Measurements from ENCODE around the gene VSTM4.

Gene VSTM4

DNA sequence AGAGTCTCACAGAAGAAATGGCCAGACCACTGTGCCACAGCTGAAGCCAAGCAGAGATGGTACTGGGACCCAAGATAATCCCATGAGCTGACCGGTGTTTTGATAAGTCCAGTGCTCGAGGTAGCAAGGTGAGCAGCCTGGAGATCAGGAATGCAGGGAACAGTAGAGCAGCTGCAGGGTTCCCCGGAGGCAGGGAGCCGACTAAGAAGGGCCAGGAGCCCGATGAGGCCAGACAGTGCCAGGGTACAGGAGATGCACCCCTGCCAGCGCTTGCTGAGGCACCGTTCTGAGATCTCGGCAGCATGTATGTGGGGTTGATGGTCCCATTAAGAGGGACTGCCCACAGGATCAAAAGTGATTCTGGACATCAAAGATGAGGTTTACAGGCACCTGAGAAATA, 47.1 kb downstream of the VSTM4 start:
- DNase-seq = no peak

DNA sequence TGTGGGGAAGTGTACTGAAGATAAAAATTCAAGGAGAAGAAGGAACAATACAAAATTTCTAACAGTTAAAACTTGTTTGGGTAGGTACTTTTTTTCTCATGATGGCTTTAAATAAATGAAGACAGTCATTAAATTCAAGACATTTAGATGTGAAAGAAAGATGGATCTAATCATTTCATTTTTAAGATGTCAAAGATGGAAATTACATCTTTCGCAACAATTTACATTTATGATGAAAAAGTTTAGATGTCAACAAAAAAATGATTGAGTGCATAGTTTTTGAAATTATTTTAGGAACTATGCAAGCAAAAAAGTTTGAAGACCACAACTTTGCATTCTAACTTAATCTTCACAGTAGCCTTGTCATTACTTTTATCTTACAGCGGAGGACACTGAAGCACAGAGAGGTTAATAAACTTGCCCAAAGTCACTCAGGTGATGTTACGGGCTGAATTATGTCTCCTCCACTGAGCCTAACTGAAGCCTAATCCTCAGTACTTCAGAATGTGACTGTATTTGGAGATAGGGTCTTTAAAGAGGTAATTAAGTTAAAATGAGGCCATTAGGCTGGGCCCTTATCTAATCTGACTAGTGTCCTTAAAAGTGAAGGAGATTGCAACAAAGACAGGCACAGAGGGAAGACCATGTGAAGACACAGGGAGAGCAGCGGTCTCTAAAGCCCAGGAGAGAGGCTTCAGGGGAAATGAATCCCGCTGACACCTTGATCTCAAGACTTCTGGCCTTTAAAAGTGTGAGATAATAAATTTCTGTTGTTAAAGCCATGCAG, 48.2 kb downstream of the VSTM4 start:
- no peak for DNase-seq

DNA sequence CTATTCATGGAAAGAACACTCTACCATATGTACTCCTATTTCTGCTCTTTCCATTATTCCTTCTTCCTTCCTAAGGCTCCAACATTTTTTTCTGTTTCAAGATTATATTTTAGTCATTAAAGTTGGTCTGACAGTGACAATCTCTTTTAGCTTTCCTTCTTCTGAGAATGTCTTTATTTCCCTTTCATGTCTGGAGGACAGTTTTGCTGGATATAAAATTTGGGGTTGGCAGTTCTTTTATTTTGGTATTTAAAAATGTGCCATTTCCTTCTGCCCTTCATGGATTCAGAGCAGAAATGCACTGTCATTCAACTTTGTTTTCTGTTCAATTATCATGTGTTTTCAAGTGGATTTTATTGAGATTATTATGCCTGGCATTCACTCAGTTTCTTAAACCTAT, 53.1 kb downstream of the VSTM4 start:
- no peak for DNase-seq

DNA sequence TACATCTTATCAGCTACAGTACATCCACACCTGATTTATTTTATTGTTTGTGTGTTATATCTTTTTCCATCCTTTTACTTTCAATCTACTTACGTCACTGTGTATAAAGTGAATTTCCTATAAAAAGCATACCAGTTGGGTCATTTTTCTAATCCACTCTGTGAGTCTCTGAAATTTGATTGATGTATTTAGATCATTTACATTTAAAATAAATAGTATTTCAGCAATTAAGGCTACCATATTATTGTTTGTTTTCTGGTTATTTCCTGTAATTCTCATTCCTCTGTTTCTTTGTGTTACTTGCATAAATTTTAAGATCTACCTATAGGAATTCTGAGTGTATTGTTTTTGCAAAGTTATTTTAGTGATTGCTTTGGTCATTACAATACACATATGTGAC, 53.7 kb downstream of the VSTM4 start:
- no peak for DNase-seq

DNA sequence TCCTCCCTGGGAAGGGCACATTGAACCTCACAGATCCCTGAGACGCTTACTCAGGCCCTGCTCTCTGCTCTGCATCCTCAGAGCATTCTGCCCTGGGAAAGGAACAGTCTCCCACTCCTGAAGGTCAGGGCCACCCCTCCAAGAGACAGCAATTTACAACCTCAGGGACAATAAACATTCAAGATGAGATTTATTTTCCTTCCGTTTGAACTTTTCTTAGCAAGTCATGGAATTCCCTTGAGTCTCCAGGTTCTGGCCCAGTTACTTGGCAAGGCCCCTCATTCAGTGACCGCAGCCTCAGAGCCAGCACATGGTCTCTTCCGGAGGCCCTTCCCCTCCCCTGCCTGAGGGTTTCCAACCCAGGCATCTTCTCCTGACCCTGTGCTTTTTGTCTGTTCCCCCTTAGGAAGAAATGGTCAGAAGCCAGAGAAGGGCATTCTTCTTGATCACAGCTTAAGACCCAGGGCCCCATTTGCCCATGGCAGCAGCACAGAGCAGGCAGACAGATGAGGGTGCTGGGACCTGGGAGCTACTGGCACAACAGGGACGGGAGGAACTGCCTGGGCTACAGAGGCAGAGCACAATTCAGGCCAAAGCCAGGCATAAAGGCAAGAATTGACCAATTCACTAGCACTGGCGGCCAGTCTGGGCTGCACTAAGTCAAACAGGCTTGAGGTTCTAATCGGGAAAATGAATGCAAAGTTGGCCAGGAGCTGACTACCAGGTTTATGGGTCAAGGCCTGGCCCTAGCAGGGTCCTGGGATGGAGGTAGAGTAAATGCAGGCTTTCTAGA, 56.7 kb downstream of the VSTM4 start:
- DNase-seq = no peak

DNA sequence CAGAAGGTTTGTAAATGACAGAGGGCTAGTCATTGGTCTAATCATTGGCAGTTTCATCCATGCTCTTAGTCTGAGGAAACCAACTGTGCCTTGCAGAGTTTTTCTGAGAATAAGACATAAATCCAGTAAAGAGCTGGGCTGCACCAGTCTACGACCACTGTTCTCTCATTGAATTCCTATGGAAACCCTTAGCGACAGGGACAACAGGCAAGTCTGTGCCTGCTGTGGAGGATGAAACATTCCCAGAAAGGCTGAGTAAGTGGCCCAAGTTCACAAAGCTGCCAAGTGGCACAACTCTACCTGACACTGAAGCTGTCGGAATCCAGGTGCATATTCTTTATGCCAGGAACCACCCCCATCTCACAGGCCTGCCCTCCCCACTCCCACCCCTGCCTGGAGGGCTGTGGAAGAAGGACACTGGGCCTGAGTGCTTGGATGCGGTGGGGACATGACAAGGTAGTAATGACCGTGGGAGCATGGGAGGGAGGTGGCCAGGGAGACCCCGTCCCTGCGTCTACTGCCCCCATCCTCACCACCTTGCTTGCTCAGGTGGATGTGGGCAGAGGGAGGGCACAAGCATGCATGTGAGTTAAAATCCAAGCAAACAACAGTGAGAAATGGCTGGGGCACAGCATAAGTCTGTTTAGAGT, 58.0 kb downstream of the VSTM4 start:
- DNase-seq = no peak

DNA sequence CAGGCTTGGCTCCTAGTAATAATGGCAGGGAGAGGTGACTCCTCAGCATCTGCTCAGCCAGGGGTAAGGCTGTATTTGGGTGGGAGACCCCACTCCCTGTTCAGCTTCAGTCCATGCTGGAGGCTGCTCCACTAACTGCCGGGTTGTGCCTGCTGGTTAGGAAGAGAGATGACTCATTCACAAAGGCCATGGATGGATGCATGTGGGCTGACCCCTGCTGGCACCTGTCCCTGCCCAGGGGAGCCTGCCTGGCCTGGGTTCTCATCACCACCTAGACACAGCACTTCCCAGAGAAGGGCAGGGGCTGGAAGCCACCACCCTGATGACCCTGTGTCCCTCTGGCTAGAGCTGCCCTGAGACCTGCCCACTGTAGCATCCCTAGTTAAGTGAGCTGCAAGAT, 59.0 kb downstream of the VSTM4 start:
- no peak for DNase-seq

DNA sequence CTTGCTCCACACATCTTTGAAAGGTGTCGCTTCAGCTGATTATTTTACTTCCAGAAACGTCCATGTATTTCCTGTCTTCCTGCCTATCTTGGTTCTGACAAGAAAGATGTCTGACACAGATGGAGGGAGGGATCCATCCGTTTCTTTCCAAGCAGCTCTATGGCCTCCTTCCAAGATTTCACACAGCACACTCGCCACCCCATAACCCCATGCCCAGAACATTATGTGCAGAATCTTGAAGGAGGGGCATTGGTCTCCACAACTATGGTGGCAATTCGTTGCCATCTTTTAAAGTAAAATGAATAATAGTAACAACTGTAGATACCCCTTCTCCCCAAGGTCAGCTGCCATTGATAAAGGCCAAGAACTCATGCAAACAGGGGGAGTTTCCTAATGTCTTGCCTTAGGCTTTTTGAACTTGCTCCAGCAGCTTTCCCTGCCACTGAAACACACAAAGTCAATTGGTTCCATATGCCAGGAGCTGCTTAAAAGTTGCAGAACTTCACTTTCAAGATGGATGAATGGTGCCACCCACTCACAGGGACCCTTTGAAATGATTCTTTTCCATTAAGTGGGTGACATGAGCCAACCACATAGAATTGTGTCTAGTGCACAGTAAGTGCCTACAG, 60.0 kb downstream of the VSTM4 start:
- DNase-seq = no peak

DNA sequence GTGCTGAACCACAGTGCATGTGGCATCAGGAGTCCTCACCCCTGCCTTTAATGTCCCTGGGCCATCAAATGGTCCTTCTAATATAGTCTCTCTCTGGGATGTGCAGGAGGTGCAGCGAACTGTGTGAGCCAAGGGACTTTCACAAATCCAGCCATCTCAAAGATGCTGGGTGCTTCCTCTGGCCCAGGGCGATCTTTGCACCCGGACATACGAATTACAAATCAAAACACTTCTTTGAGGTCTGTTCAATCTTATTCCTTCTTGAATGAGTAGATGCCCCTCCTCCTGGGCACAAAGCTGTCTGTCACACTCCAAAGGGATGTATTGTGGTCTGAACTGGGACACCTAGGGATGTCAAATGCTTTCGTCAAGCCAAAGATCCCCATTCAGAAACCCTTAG, 60.6 kb downstream of the VSTM4 start:
- DNase-seq = no peak

DNA sequence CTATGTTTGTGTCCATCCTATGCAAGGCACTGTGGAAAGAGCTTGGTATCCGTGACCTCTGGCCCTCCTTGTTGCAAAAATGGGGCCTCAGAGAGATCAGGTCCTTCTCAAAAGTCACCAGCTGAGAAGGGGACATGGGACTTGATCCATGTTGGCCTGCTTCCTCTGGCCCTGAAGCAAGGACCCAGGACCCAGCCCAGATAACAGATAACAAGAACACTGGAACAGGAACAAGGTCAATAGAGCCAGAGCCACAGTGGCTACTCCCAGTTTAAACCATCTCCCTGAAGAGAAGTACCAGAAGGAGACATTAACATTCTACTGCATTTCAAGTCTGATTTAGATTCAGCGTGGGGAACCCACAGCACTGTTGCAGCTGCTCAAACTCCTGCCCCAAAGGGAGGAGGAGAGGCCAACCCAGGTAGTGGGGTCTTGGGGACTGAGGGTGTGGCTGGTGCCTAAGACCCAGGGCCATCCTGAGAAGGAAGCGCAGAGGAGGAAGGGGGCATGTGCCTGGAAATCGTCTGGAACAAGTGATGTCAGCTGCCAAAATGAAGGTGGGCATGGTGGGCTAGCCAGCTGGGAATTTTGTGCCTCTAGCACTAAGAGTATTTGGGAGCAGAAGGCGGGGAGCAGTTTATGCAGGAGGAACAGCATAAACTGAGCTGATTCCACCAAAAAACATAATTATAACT, 61.2 kb downstream of the VSTM4 start:
- no peak for DNase-seq

DNA sequence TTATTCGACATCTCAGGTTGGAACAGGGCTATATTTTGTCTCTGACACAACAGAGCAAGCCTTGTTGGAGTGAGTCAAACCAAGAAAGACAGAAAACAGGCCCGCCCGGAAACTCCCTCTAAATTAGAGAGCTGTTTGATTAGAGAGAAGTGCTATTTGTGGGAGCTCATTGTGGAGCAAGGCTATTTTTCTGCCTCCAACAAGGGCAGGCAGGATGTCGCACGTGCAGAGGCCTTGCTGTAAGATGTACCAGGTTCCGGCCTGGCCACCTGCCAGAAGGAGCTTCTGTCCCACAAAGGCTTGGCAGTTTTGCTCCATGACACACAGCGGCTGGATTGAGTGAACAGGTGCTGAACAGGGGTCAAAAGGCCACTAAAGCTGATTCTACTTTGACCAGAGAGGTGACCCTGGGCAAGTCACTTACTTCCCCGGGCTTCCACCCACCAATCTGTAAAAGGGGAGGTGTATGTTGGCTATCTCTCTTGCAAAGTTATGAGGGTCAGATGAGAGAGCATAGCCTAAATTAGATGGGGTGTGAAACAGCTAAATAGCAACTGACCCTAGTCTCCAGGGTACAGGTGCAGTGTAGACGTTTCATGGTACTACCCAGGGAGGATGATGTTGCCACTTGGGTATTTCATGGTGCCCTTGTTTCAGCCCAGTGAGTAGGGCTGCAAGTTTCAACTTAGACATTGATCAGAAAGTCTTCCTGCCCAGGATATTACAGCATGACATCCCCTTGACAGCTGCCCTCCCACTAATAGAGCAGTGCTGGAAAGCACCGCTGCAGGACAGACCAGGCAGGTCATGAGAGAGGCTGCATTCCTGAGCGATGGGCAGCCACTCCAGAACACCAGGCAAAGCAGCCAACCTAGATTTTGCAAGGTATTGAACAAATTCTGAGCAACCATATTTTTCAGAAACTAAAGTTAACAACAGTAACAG, 62.0 kb downstream of the VSTM4 start:
- no peak for DNase-seq

DNA sequence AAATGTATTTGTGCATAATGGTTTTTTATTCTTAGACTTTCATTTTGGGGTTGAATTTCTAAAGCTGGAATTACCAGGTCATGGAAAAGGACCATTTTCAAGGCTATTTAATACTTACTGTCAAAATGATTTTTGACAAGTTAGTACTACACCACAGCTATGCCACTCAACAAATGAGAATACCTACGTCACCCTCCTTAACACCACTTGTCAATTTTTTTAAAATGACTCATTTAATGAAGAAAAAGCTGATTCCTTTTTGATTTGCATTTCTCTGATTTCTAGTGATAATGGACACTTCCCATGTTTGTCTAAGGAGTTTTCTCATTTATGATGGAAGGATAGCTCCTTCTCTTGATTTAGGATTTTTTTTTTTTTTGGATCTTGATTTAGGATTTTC, 63.3 kb downstream of the VSTM4 start:
- DNase-seq = no peak

DNA sequence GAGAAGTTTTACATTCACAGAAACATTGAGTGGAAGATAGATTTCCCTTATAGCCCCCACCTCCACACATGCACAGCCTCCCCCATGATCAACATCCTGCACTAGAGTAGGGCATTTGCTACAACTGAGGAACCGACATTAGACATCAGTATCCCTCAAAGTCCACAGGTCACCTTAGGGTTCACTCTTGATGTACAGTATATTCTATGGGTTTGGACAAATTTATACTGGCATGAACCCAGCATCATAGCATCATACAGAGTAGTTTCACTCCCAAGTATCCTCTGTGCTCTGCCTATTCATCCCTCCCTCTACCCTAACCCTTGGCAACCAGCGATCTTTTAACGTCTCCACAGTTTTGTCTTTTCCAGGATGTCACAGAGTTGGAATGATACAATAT, 64.4 kb downstream of the VSTM4 start:
- no peak for DNase-seq

DNA sequence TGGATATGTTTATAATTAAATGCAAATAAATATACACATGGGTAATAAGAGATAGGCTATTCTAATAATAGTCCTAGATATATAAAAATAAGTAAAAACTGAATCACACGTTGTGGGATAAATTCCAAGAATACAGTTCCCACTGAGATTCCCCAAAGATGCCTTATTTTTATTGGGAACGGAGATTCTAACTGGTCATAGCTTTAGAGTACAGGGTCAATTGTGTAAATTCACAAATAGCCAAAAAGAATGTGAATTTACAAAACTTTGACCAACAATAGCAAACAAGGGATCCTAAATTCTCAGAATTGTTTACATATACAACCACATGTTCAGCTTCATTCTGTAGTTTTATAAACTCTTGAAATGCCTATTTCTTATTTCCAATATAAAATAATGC, 65.0 kb downstream of the VSTM4 start:
- no peak for DNase-seq

DNA sequence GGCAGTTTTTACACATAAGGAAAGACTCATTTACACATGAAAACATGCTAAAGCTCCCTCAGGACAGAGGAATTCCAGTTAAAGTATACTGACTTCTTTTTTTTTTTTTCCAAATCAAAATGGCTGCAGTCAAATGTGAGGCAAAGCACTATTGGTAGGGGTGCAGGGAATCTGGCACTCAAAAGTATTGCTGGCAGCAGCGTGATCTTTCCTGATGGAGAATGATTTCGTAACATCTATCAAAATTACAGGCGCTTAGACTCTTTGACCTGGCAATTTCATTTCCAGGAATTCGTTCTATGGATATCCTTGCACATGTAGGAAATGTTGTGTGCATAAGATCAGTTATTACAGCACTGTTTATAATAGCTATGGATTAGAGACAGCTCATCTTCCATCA, 65.7 kb downstream of the VSTM4 start:
- no peak for DNase-seq

DNA sequence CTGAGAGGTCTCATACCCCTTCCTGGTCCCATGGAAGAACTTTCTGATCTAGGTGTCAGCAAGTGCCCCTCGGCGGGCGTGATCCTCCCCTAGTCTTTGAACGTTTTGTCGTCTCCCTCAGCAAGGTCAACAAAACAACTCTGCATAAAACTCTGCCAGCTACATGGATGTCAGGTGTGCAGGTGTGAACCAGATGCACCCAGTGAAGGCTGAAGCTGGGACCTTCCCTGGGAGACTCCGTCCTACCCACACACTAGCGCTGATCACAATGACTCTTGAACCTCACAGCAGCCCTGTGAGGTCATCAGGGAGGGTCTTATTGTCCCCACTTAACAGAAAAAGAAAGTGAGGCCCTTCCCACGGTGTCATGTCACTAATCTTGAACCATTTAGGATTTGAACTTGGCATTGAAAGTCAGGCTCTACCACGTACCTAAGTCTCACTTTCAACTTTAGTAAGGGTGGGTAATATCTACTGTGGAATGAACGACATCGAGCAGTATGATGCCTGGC, 68.1 kb downstream of the VSTM4 start:
- DNase-seq = no peak

DNA sequence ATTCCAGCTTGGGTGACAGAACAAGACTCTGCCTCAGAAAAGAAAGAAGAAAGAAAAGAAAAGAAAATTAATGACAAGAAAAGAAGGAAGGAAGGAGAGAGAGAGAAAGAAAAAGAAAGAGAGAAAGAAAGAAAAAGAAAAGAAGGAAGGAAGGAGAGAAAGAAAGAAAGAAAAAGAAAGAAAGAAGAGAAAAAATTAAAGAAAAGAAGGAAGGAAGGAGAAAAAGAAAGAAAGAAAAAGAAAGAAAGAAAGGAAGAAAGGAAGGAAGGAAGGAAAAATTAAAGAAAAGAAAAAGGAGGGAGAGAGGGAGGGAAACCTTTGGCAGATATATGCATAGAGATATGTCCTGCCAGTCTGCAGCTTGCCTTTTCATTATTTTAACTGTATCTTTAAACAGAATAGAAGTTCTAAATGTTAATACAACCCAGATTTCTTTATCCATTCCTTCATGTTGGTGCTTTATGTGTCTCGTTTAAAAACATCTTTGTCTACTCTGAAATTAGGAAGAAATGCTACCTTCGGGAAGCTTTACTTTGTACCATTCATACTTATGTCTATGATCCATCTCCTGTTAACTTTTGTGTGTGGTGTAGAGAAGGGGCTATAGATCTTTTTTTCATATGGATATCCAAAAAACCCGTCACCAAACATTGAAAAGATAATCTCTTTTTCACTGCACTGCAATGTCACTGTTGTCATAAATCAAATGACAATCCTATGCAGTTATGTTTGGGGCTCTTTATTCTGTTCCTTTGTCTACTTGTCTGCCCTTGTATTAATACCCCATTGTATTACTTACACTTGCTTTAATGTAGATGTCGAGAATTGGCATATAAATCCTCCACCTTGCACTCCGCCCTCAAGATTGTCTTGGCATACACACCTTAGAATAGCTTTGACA, 70.8 kb downstream of the VSTM4 start:
- DNase-seq = no peak

DNA sequence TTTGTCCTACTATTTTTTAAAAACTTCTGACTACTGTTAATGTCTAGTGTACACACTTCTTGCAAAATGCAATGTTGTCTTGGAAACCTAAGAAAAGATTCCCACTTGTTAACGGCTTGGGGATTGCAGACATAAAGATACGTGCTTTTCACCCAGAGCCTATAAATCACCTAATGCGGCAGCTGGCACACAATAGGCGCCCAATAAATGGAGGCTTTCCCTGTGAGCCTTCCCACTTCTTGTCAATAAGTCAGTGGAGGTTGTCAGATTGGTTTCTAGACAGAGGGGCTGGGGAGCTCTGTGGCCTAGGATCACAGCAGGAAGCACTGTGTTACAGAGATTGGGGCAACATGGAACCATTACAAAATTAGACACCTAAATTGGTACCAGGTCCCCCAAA, 74.7 kb downstream of the VSTM4 start:
- DNase-seq = no peak

DNA sequence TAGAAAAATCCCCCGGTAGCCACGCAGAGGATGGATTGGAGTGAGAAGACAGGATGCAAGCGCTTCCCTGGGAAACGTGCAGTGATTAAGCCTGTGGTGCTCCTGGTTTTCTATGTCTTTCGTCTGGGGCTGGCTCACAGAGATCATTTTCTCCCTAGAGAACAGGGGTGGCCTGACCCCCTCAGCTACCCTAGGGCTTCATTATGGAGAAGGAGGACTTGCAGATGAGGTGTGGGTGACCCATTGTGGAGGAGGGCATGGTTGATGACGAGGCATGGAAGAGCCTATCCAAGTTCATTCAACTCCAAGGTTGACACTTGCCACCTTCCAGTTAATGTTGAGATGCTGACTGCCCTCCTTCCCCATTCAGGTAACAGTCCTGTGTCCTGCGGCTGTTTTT, 75.9 kb downstream of the VSTM4 start:
- no peak for DNase-seq

DNA sequence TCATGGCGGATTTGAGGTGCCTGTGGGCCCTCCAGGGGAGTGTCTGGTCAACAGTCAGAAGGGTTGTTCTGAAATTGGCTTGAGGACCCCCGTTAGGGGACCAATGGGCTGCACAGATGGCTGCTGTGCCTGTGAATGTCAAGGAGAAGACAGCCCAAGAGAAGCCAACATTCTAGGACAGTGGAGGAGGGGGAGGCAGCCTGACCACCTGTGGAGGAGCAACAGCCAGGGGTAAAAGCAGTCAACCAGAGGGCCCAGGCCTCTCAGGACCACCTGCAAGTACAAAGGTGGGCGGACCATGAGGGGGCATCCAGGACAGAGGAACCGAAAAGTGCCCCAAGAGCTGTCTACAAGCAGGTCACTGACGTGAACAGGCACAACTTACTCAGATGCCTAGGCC, 76.6 kb downstream of the VSTM4 start:
- DNase-seq = no peak
